HepG2 (cell line): ENCODE data around the gene CACNA1F. TPM values are rescaled to one million over a fixed set of nuclear protein-coding genes. Genes with fewer than 3 reads are reported as not detected.

Source experiments
- CENPBD1 ChIP-seq: sonication (generic); formaldehyde crosslinking; IDR thresholded peaks from 2 replicates; pipeline ENCODE4 v1.8.0; 2022; ENCODE audit warnings: missing genetic modification reagents, low read depth, mild to moderate bottlenecking, borderline replicate concordance
- ETV6 ChIP-seq: sonication (generic); formaldehyde crosslinking; conservative IDR thresholded peaks from 2 replicates; pipeline ENCODE4 v1.4.0; 2020; ENCODE audit warnings: missing genetic modification reagents
- GRHL1 ChIP-seq: sonication (generic); formaldehyde crosslinking; conservative IDR thresholded peaks from 2 replicates; pipeline ENCODE4 v1.8.0; 2022; ENCODE audit warnings: missing genetic modification reagents
- KDM3A ChIP-seq: IDR thresholded peaks from 2 replicates; pipeline ENCODE4 v1.6.1; 2018; ENCODE audit warnings: low read depth, missing compliant biosample characterization
- LRRFIP1 ChIP-seq: sonication (generic); formaldehyde crosslinking; conservative IDR thresholded peaks from 2 replicates; pipeline ENCODE4 v1.4.0; 2020; ENCODE audit warnings: missing genetic modification reagents
- MTF2 ChIP-seq: sonication (generic); formaldehyde crosslinking; IDR thresholded peaks from 2 replicates; pipeline ENCODE4 v1.5.0; 2020; ENCODE audit warnings: missing genetic modification reagents, borderline replicate concordance
- MXD1 ChIP-seq: sonication (generic); formaldehyde crosslinking; IDR thresholded peaks from 2 replicates; pipeline ENCODE4 v1.4.0; 2020; ENCODE audit warnings: mild to moderate bottlenecking, missing genetic modification reagents
- NR2F6 ChIP-seq, 2 experiments: IDR thresholded peaks; 2 replicates each; pipeline ENCODE4 v1.6.1; 2016; ENCODE audit warnings: antibody characterized with exemption in 1 of 2, mild to moderate bottlenecking in 1 of 2
- PHB2 ChIP-seq: fragments of 450-650 bp; IDR thresholded peaks from 2 replicates; pipeline ENCODE4 v1.6.1; 2018; ENCODE audit not compliant: partially characterized antibody
- POGZ ChIP-seq: sonication (generic); formaldehyde crosslinking; IDR thresholded peaks from 2 replicates; pipeline ENCODE4 v1.4.0; 2020; ENCODE audit warnings: mild to moderate bottlenecking, missing genetic modification reagents
- RARG ChIP-seq: sonication (generic); formaldehyde crosslinking; IDR thresholded peaks from 2 replicates; pipeline ENCODE4 v1.4.0; 2020; ENCODE audit warnings: low read depth, mild to moderate bottlenecking, missing genetic modification reagents
- SALL1 ChIP-seq: sonication (generic); formaldehyde crosslinking; IDR thresholded peaks from 2 replicates; pipeline ENCODE4 v1.8.0; 2022; ENCODE audit warnings: mild to moderate bottlenecking, missing genetic modification reagents
- SSRP1 ChIP-seq: IDR thresholded peaks from 2 replicates; pipeline ENCODE4 v1.6.1; 2016; ENCODE audit warnings: control low read depth
- ZBTB37 ChIP-seq: sonication (generic); formaldehyde crosslinking; IDR thresholded peaks from 2 replicates; pipeline ENCODE4 v1.4.0; 2020; ENCODE audit warnings: mild to moderate bottlenecking, missing genetic modification reagents
- ZEB1 ChIP-seq: IDR thresholded peaks from 2 replicates; pipeline ENCODE4 v1.6.1; 2012; ENCODE audit warnings: mild to moderate bottlenecking, low read depth, inconsistent platforms; ENCODE audit not compliant: insufficient replicate concordance
- ZNF432 ChIP-seq: sonication (generic); formaldehyde crosslinking; IDR thresholded peaks from 2 replicates; pipeline ENCODE4 v1.5.0; 2020; ENCODE audit warnings: missing genetic modification reagents, mild to moderate bottlenecking, borderline replicate concordance
- ZNF749 ChIP-seq: sonication (generic); formaldehyde crosslinking; IDR thresholded peaks from 2 replicates; pipeline ENCODE4 v1.8.0; 2022; ENCODE audit warnings: mild to moderate bottlenecking, missing genetic modification reagents, moderate library complexity, borderline replicate concordance
- ZNF775 ChIP-seq: sonication (generic); formaldehyde crosslinking; IDR thresholded peaks from 2 replicates; pipeline ENCODE4 v1.4.0; 2020; ENCODE audit warnings: missing genetic modification reagents, mild to moderate bottlenecking, moderate library complexity, borderline replicate concordance
- ZXDC ChIP-seq: sonication (generic); formaldehyde crosslinking; IDR thresholded peaks from 2 replicates; pipeline ENCODE4 v1.5.0; 2020; ENCODE audit warnings: mild to moderate bottlenecking, missing genetic modification reagents
- polyA plus RNA-seq, 8 experiments: library from polyadenylated mRNA; depleted of rRNA in 3 of 8; stranded (reverse) in 7 of 8; unstranded in 1 of 8; fragments of >200 nt; fragmentation: Illumina TruSeq in 4 of 8; extraction: Trizol in 4 of 8; gene quantifications; 2 replicates each; pipeline versions ENCODE4 v1.2.1 to v1.2.3, GENCODE V29; 2011 to 2016; ENCODE audit warnings: low read depth in 4 of 8, missing spikeins in 1 of 8, mixed read lengths in 1 of 8; ENCODE audit not compliant: insufficient read depth in 1 of 8
- total RNA-seq, 5 experiments: library from RNA; depleted of rRNA; stranded (reverse); fragments of >200 nt; fragmentation: Illumina TruSeq; extraction: Trizol; gene quantifications; 2 replicates each; pipeline ENCODE4 v1.2.3, GENCODE V29; 2016; ENCODE audit warnings: low read depth in 1 of 5

CACNA1F gene
- total and polyA plus RNA-seq, 2 of the 13 experiments (the other 11 are each of a cell fraction or from before 2014, with no cell fraction given) = 0.03 TPM; not detected in 1

GRCh38 chrX:49186125-49187027, 46.8 kb downstream of the CACNA1F start, which contains the start of gene PRICKLE3 (continued):
- TF ChIP-seq MTF2 (CRISPR knock-in tag) (no peak), ETV6 (CRISPR knock-in tag) (no peak), RARG (no peak), ZNF749 (no peak), PHB2 (no peak), NR2F6 (IDR thresholded peaks at IDR 0.05) (no peak), NR2F6 (CRISPR knock-in tag; IDR thresholded peaks at IDR 0.05) (peak; percentile 57), ZBTB37 (CRISPR knock-in tag) (no peak), CENPBD1 (CRISPR knock-in tag) (no peak), LRRFIP1 (CRISPR knock-in tag) (no peak), KDM3A (0 out of 2 replicates have a peak, but pooled peaks have one; percentile 35), ZNF775 (CRISPR knock-in tag) (no peak), SALL1 (CRISPR knock-in tag) (peak; percentile 63), ZXDC (CRISPR knock-in tag) (no peak), POGZ (CRISPR knock-in tag) (peak; percentile 73; the same call in 1 of the 2 replicates), ZNF432 (CRISPR knock-in tag) (no peak), ZEB1 (no peak), MXD1 (CRISPR knock-in tag) (peak; percentile 56; the same call in 1 of the 2 replicates), GRHL1 (CRISPR knock-in tag) (no peak), SSRP1 (CRISPR knock-in tag) (no peak)
